Transverse colon (tissue), 4 donors: ENCODE data around the gene ZBTB7B. TPM values are rescaled to one million over a fixed set of nuclear protein-coding genes. Genes with fewer than 3 reads are reported as not detected.

Experiments
- DNase-seq: peaks from one replicate; pipeline ENCODE4 v3.0.0-alpha.2; 2019
- H3K27ac ChIP-seq, 4 donors: fragments of 200-600 bp; sonication (generic); 2 replicates each; pipeline ENCODE4 v1.5.1; 2016 to 2018; ENCODE audit warnings: inconsistent platforms in 4 of 4
- H3K27me3 ChIP-seq: fragments of 200-600 bp; sonication (generic); 2 replicates; pipeline ENCODE4 v1.5.1; 2017; ENCODE audit warnings: inconsistent platforms
- H3K36me3 ChIP-seq, 4 donors: fragments of 200-600 bp; sonication (generic); 2 replicates each; pipeline ENCODE4 v1.5.1; 2017 to 2019; ENCODE audit warnings: inconsistent platforms in 4 of 4
- H3K4me1 ChIP-seq, 4 donors: fragments of 200-600 bp; sonication (generic); 2 replicates each; pipeline ENCODE4 v1.5.1; 2017 to 2020; ENCODE audit warnings: inconsistent platforms in 4 of 4
- H3K4me3 ChIP-seq, 4 donors: fragments of 200-600 bp; sonication (generic); 1 replicate in 1 of 4; 2 replicates in 3 of 4; pipeline versions ENCODE4 v1.5.1 to v1.6.1; 2017 to 2019; ENCODE audit warnings: inconsistent platforms in 4 of 4
- H3K9me3 ChIP-seq, 2 donors: fragments of 200-600 bp; sonication (generic); 2 replicates each; pipeline ENCODE4 v1.5.1; 2017 to 2019; ENCODE audit warnings: inconsistent platforms in 2 of 2
- CTCF ChIP-seq, 5 experiments: fragments of 200-600 bp in 3 of 5; fragments of 450-650 bp in 2 of 5; sonication (generic) in 3 of 5; IDR thresholded peaks; 1 replicate in 2 of 5; 2 replicates in 3 of 5; pipeline ENCODE4 v1.5.1; 2016 to 2017; ENCODE audit warnings: antibody characterized with exemption in 5 of 5, inconsistent platforms in 3 of 5, mild to moderate bottlenecking in 2 of 5, moderate library complexity in 1 of 5
- EP300 ChIP-seq: sonication (generic); formaldehyde crosslinking; IDR thresholded peaks from one replicate; pipeline ENCODE4 v1.6.1; 2017; ENCODE audit warnings: antibody characterized with exemption, low read depth
- POLR2A ChIP-seq: fragments of 450-650 bp; IDR thresholded peaks from one replicate; pipeline ENCODE4 v1.6.1; 2016; ENCODE audit warnings: antibody characterized with exemption, mild to moderate bottlenecking, moderate library complexity
- POLR2AphosphoS5 ChIP-seq, 3 donors: sonication (generic); formaldehyde crosslinking; IDR thresholded peaks; one replicate each; pipeline ENCODE4 v1.6.1; 2016; ENCODE audit warnings: antibody characterized with exemption in 3 of 3
- WGBS, 2 donors: methylation state at CpG; one replicate each; pipeline ENCODE4 v1.1.5; 2018; ENCODE audit warnings: low coverage in 1 of 2; 5-methylcytosine and 5-hydroxymethylcytosine counted together
- in situ Hi-C, 4 donors: fragments of 200-750 bp; cut with MboI; loops; one replicate each; pipeline versions ENCODE4 v1.15.0 to v1.15.1; 2017; ENCODE audit warnings: low sequenced_read_pairs in 3 of 4, low pct_ligation_motif_present in 1 of 4, low pct_unique_long_range_greater_than_20kb in 1 of 4
- intact Hi-C: fragments of 100-400 bp; cut with DNase I; formaldehyde crosslinking; loops from one replicate; pipeline ENCODE4 v1.15.1; 2023; ENCODE audit warnings: low total_unique reads
- total RNA-seq, 4 donors: library from RNA; depleted of rRNA; stranded (reverse); fragments of >200 nt; gene quantifications; one replicate each; pipeline ENCODE4 v1.1.0, GENCODE V29; 2016

ZBTB7B gene
- total RNA-seq, 4 donors from 2014 or later = 85.2 to 513 (median 272) TPM

GRCh38 chr1:155005076-155006011, 2.7 kb downstream of the ZBTB7B start:
- Histone ChIP-seq H3K4me3 (peak overlapping the region in 3 of 4 donors; percentile 66 to 86 (median 72)), H3K4me1 (peaks cover 31 to 66% (median 58%) of the 10 kb centered on the region in 4 donors), H3K27me3 (no peaks in the 10 kb centered on the region), H3K36me3 (no peaks in the 10 kb centered on the region), H3K27ac (peak overlapping the region; percentile 96 to 100 (median 98)), H3K9me3 (no peaks in the 10 kb centered on the region)
- no peak for TF ChIP-seq CTCF (IDR thresholded peaks at IDR 0.05)
- peak; percentile 33 to 79 (median 77) for TF ChIP-seq POLR2AphosphoS5 (IDR thresholded peaks at IDR 0.05)
- peak; percentile 41 for TF ChIP-seq POLR2A
- 17% methylated on average over 17 of the region's 17 CpGs; no CpG with 5 or more reads in 1 of the 2 donors for WGBS, 2 donors
- DNase-seq = peak; percentile 86
- in situ Hi-C loops (no loop called here), intact Hi-C loops (no loop called here)

GRCh38 chr1:155006601-155007101, 4.0 kb downstream of the ZBTB7B start:
- Histone ChIP-seq H3K4me1 (peaks cover 36 to 78% (median 71%) of the 10 kb centered on the region in 4 donors), H3K9me3 (no peaks in the 10 kb centered on the region), H3K27ac (peak overlapping the region; percentile 96 to 100 (median 98)), H3K36me3 (no peaks in the 10 kb centered on the region), H3K27me3 (no peaks in the 10 kb centered on the region), H3K4me3 (peak overlapping the region in 1 of 4 donors; percentile 28)
- 26 to 28% methylated on average over 2 of the region's 2 CpGs for WGBS, 2 donors
- DNase-seq = peak; percentile 37
- TF ChIP-seq POLR2AphosphoS5 (IDR thresholded peaks at IDR 0.05) (no peak), POLR2A (no peak), CTCF (IDR thresholded peaks at IDR 0.05) (no peak), EP300 (no peak)
- in situ Hi-C loops (no loop called here), intact Hi-C loops (no loop called here)

- Histone ChIP-seq H3K27me3 (no peaks in the 10 kb centered on the region), H3K36me3 (no peaks in the 10 kb centered on the region), H3K4me3 (peak overlapping the region in 2 of 4 donors; percentile 28 to 56), H3K27ac (peak overlapping the region; percentile 96 to 100 (median 98)), H3K4me1 (peaks cover 40 to 84% (median 78%) of the 10 kb centered on the region in 4 donors), H3K9me3 (no peaks in the 10 kb centered on the region)
- TF ChIP-seq EP300 (peak; percentile 82), POLR2AphosphoS5 (IDR thresholded peaks at IDR 0.05) (peak in 2 of 3 donors; percentile 64 to 88), POLR2A (peak; percentile 71), CTCF (IDR thresholded peaks at IDR 0.05) (peak in 2 of 5 experiments; percentile 37 to 45)
- peak; percentile 91 for DNase-seq
- in situ Hi-C loops = no loop called here
- intact Hi-C loops = no loop called here
- WGBS, 2 donors = 42% methylated on average over 6 of the region's 6 CpGs; no CpG with 5 or more reads in 1 of the 2 donors
These were observed 4.7 kb downstream of the ZBTB7B start for GRCh38 chr1:155007251-155007828.
